Omental fat pad (tissue), 4 donors: ENCODE measurements around the gene NCKAP5L. TPM values are rescaled to one million over a fixed set of nuclear protein-coding genes. Genes with fewer than 3 reads are reported as not detected.
"Not testable (repeated sequence)": the region's sequence is repeated elsewhere in the genome, so short reads cannot be mapped to it uniquely, and the experiment has no call there.

ENCODE experiments used
- ATAC-seq: fragments of 150-250 bp; one replicate; pipeline ENCODE4 v1.9.1; 2016; ENCODE audit warnings: mild to moderate bottlenecking, moderate library complexity; ENCODE audit not compliant: low FRiP score
- DNase-seq: peaks from one replicate; pipeline ENCODE4 v3.0.0-alpha.2; 2019; ENCODE audit warnings: low spot score
- total RNA-seq, 4 donors: library from RNA; depleted of rRNA; stranded (reverse); fragments of >200 nt; gene quantifications; one replicate each; pipeline ENCODE4 v1.1.0, GENCODE V29; 2016
- TF ChIP-seq, protein P1 (sequence below), 3 donors: fragments of 450-650 bp; IDR thresholded peaks; one replicate each; pipeline ENCODE4 v1.5.1; 2016 to 2017; ENCODE audit warnings: antibody characterized with exemption in 3 of 3, mild to moderate bottlenecking in 3 of 3, moderate library complexity in 2 of 3

Gene NCKAP5L
- total RNA-seq, 4 donors from 2014 or later, result 14.2 to 20.3 (median 17.6) TPM

DNA sequence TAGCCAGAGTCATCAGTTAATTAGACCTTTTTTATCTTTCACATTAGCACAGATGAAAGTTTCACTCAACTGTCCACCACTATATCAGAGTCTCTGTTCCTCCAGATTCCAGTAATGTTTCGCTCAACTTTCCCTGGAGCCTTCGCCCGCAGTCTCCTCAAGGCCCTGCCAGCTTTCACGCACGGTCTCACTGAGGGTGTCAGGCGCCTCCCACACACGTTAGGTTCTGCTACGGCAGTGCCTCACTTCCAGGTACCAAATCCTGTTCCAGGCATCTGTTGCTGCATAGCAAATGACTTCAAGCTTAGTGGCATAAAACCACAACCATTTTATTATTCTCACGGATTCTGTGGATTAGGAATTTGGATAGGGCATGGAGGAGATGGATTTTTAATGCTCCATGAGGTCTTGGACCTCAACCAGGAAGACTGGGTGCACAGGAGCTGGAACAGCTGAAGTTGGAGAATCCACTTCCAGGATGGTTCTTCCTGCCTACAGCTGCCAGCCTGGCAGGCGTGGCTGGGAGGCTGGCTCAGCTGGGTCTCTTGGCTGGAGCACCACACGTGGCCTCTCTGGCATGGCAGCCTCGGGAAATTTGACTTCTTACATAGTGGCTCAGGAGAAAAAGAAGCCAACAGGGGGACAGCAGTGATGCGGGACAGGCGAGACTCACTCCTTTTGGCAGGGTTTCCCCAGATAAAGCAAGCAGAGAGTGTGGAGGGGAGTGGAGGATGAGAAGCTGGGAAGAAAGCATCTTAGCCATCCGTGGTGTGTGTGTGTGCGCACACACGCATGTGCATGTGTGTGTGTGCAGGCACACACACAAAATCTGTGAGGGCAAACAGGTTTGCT lies 36.0 kb upstream of the NCKAP5L start:
- ATAC-seq (no peak), DNase-seq (no peak)
- TF ChIP-seq, protein P1, sequence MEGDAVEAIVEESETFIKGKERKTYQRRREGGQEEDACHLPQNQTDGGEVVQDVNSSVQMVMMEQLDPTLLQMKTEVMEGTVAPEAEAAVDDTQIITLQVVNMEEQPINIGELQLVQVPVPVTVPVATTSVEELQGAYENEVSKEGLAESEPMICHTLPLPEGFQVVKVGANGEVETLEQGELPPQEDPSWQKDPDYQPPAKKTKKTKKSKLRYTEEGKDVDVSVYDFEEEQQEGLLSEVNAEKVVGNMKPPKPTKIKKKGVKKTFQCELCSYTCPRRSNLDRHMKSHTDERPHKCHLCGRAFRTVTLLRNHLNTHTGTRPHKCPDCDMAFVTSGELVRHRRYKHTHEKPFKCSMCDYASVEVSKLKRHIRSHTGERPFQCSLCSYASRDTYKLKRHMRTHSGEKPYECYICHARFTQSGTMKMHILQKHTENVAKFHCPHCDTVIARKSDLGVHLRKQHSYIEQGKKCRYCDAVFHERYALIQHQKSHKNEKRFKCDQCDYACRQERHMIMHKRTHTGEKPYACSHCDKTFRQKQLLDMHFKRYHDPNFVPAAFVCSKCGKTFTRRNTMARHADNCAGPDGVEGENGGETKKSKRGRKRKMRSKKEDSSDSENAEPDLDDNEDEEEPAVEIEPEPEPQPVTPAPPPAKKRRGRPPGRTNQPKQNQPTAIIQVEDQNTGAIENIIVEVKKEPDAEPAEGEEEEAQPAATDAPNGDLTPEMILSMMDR (IDR thresholded peaks at IDR 0.05), result no peak

DNA sequence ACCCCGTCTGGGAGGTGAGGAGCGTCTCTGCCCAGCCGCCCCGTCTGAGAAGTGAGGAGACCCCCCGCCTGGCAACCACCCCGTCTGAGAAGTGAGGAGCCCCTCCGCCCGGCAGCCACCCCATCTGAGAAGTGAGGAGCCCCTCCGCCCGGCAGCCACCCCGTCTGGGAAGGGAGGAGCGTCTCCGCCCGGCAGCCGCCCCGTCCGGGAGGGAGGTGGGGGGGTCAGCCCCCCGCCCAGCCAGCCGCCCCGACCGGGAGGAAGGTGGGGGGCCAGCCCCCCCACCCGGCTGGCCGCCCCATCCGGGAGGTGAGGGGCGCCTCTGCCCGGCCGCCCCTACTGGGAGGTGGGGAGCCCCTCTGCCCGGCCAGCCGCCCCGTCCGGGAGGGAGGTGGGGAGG lies 32.7 kb upstream of the NCKAP5L start:
- not testable (repeated sequence) for DNase-seq, ATAC-seq

DNA sequence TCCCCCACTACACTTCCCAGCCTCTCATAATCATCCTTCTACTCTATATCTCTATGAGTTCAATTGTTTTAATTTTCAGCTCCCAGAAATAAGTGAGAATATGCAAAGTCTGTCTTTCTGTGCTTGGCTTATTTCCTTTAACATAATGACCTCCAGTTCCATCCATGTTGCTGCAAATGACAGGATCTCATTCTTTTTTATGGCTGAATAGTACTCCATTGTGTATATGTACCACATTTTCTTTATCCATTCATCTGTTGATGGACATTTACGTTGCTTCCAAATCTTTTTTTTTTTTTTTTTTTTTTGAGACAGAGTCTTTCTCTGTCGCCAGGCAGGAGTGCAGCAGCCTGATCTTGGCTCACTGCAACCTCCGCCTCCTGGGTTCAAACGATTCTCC lies 27.7 kb upstream of the NCKAP5L start:
- not testable (repeated sequence) for ATAC-seq, DNase-seq

DNA sequence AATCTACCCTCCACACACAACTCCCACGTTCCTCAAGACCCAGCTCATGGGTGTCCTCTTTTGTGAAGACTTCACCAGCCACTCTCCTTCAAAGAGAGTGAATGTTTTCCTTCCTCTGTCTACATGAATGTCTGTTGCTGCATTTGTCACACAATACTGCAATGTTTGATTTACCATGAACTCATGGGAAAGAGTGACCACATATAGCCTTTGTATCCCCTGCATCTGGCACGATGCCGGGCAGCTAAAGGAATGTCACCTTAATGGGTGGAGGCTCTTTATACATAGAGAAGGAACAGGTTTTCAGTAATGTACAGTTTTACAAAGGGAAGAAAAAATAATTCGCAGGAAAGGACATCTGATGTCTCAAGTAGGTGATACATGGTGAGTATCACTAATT lies 26.8 kb upstream of the NCKAP5L start:
- no peak for DNase-seq
- no peak for ATAC-seq
- TF ChIP-seq, protein P1 (IDR thresholded peaks at IDR 0.05), result no peak

DNA sequence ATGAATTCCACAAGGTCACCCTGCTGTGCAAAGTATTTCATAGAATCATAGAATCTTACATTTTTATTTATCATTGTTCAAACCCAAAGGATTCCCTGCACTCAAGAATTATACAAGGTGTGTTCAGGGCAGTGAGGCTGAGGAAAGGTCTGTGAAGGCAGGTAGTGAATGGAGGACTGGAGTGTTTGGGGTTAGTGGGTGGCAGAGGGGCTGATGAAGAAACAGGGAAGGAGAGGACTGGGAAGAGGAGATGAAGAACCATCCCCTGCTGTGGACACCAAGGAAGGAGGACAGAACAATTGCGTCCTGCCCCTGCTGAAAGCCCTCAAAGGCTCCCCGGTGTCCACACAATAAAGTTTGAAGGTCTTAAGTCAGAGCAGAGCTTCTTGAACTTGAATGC lies 25.5 kb upstream of the NCKAP5L start:
- TF ChIP-seq, protein P1 (IDR thresholded peaks at IDR 0.05), result no peak
- DNase-seq (no peak), ATAC-seq (no peak)

DNA sequence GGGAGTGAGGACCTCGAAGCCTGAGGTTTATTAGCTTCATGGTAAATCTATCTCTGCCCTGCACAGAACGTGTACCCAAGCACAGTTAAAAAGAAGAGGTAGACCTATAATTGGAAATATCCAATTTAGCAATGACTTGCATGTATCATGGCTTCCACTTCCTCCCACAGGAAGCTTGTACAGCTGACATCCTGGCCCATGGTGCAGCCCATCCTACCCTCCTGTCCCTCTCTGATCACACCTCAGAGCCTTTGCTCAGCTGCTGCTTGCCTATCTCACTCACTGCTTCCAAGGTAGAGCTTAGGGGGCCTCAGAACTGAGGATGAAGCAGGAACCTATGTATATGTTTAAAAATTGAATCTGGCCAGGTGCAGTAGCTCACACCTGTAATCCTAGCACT lies 18.9 kb upstream of the NCKAP5L start:
- TF ChIP-seq, protein P1 (IDR thresholded peaks at IDR 0.05), result no peak
- ATAC-seq (no peak), DNase-seq (no peak)

DNA sequence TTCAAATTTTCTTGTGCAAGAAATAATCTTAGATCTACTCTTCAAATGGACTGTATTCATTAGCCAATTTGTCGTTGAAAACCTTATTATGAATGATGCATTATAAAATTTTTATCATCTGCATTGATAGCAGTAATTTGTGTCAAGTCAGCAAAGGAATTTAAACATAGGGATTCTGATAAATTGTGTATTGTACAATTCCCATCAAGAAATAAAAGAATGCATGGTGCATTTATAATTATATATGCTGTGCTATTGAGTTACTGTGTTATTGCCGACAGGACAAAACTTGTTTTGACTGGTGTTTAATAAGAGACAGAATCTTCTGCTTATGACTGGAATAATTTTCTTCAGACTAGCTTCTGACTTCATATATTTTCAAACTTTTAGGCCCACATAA lies 17.8 kb upstream of the NCKAP5L start:
- no peak for ATAC-seq
- TF ChIP-seq, protein P1 (IDR thresholded peaks at IDR 0.05), result no peak
- DNase-seq, result no peak

DNA sequence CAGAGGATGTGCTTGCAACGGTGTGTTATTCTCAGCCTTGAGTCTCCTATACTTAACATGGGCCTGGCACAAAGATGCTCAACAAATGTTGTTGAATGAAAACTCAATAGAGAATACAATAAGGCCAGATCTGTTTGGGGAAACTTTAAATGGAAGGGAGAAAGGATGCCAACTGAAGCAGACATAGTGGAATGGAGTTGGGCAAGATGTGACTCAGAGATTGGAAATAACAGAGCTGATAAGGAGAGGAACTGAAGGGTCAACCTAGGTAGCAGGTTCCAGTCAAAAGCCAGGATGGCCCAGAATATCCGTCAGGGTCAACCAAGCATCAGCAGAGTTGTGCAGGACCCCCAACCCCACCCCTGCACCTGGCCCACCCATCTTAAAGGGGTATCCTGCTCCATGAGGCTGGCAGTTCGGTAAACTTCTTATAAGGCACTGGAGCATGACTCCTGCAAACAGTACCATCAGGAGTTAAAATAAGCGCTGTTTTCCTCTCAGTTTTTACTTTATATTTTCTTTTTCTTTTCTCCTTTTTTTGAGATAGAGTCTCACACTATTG lies 15.7 kb upstream of the NCKAP5L start:
- ATAC-seq, result no peak
- no peak for DNase-seq

More for the DNA sequence above, 15.7 kb upstream of the NCKAP5L start:
- TF ChIP-seq, protein P1 (IDR thresholded peaks at IDR 0.05), result no peak
